ENCODE measurements around the gene GOLT1B.
"Not testable (repeated sequence)": the region's sequence is repeated elsewhere in the genome, so short reads cannot be mapped to it uniquely, and the experiment has no call there.

The GOLT1B gene, protein sequence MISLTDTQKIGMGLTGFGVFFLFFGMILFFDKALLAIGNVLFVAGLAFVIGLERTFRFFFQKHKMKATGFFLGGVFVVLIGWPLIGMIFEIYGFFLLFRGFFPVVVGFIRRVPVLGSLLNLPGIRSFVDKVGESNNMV

GRCh38 chr12:21501258-21502163 is at the start of gene GOLT1B, which contains the start of gene RECQL:
TSS of gene GOLT1B (plus strand) at chr12:21501789. CDS start at chr12:21501924, 135 bp downstream.
TSS of gene RECQL (minus strand) at chr12:21501635. CDS start at chr12:21499570, 2,065 bp downstream.
- no peaks in the 10 kb centered on the region for H3K27me3 Mint-ChIP-seq (ENCODE audit: low read depth)
- H3K36me3 Mint-ChIP-seq (ENCODE audit: low read depth) = peaks cover 31% of the 10 kb centered on the region
- peaks cover 43% of the 10 kb centered on the region for H3K4me1 Mint-ChIP-seq (ENCODE audit: low read depth)
- no peak within 1 kb of the TSS for H3K27ac Mint-ChIP-seq
- peak; percentile 92 for DNase-seq (ENCODE audit: low spot score)
- H3K4me3 Mint-ChIP-seq = no peak within 1 kb of the TSS
- H3K9me3 Mint-ChIP-seq = no peaks in the 10 kb centered on the region

DNA sequence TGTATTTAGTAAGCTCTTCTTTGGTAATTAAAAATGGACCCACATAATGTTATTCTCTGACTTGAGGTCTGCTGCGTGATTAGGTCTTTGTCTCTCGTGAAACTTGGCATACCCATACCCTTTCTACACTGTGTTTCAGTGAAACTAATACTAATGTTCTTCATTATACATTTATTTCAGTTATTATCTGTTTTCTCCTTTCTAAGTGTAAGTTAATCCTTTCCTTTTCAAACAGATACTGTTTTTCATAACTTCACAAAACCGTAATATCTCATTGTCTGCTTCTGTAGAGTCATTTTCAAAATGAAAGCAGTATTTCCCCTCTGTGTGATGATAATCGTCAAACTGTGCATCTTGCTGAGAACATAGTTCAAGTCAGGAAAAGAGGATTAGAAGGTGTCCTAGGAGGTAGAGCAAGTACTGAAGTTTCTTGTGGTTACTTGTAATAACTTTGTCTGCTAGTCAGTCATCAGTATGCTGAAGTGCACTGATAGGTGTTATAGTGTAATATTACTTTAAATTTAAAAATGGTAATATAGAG is 48.2 kb upstream of the GOLT1B start:
- peak overlapping the region; percentile 79 for H3K4me3 Mint-ChIP-seq
- H3K36me3 Mint-ChIP-seq (ENCODE audit: low read depth) = peaks cover 65% of the 10 kb centered on the region
- no peak for DNase-seq (ENCODE audit: low spot score)
- H3K4me1 Mint-ChIP-seq (ENCODE audit: low read depth) = peaks cover 57% of the 10 kb centered on the region
- no peaks in the 10 kb centered on the region for H3K27me3 Mint-ChIP-seq (ENCODE audit: low read depth)
- H3K9me3 Mint-ChIP-seq = no peaks in the 10 kb centered on the region
- H3K27ac Mint-ChIP-seq = peak overlapping the region; percentile 98

- peak; percentile 70 for DNase-seq (ENCODE audit: low spot score)
- Mint-ChIP-seq H3K27me3 (ENCODE audit: low read depth) (no peaks in the 10 kb centered on the region), H3K27ac (peak overlapping the region; percentile 98), H3K9me3 (no peaks in the 10 kb centered on the region), H3K4me1 (ENCODE audit: low read depth) (peaks cover 55% of the 10 kb centered on the region), H3K4me3 (peak overlapping the region; percentile 77), H3K36me3 (ENCODE audit: low read depth) (peaks cover 66% of the 10 kb centered on the region)
Observed at GRCh38 chr12:21456291-21456780, 45.3 kb upstream of the GOLT1B start.

GRCh38 chr12:21459474-21459873 is 42.1 kb upstream of the GOLT1B start:
- H3K9me3 Mint-ChIP-seq = no peaks in the 10 kb centered on the region
- H3K27me3 Mint-ChIP-seq (ENCODE audit: low read depth) = no peaks in the 10 kb centered on the region
- H3K4me3 Mint-ChIP-seq = no peak overlapping the region
- H3K4me1 Mint-ChIP-seq (ENCODE audit: low read depth) = peaks cover 37% of the 10 kb centered on the region
- no peak overlapping the region for H3K27ac Mint-ChIP-seq
- DNase-seq (ENCODE audit: low spot score) = no peak
- peaks cover 77% of the 10 kb centered on the region for H3K36me3 Mint-ChIP-seq (ENCODE audit: low read depth)

DNA sequence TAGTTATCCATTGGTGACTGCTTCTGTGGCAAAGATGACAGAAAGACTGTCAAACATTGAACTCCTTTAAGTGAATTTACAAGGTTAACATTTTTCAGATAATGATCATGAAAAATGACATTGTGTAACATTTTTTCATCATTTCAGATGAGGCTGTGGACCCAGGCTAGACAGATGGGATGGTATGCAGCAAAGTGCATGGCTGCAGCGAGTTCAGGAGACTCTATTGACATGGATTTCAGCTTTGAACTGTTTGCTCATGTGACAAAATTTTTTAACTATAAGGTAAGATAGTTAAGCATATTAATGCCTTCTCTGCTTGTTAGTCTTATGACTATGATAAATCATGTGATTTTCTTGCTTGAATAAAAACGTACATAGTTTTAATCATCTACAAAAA is 34.3 kb upstream of the GOLT1B start:
- H3K27me3 Mint-ChIP-seq (ENCODE audit: low read depth); H3K4me1 Mint-ChIP-seq (ENCODE audit: low read depth); H3K9me3 Mint-ChIP-seq; H3K4me3 Mint-ChIP-seq; DNase-seq (ENCODE audit: low spot score); H3K27ac Mint-ChIP-seq: not testable (repeated sequence)
- H3K36me3 Mint-ChIP-seq (ENCODE audit: low read depth) = peaks cover 62% of the 10 kb centered on the region

DNA sequence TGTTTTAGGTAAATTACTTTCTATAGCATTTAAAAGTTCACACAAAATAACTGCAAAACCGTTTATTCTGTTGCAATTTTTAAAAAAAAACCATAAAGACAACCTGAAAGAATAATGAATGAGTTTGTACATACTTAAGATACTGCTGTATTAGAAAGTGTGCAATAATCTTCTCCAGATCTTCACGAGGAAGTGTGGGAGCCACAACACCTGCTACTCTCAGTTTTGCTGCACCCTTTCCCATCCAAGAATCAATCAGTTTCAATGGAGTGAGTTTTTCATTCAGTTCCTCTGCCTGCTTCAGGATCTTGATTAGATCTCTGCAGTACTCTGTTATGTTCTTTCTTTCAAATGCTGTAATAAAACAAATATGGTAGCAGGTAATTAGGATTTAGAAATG is 30.3 kb upstream of the GOLT1B start:
- H3K9me3 Mint-ChIP-seq = no peaks in the 10 kb centered on the region
- H3K4me3 Mint-ChIP-seq = no peak overlapping the region
- no peak overlapping the region for H3K27ac Mint-ChIP-seq
- H3K36me3 Mint-ChIP-seq (ENCODE audit: low read depth) = peaks cover 57% of the 10 kb centered on the region
- DNase-seq (ENCODE audit: low spot score) = no peak
- H3K4me1 Mint-ChIP-seq (ENCODE audit: low read depth) = peaks cover 8% of the 10 kb centered on the region
- no peaks in the 10 kb centered on the region for H3K27me3 Mint-ChIP-seq (ENCODE audit: low read depth)

- peaks cover 9% of the 10 kb centered on the region for H3K4me1 Mint-ChIP-seq (ENCODE audit: low read depth)
- no peak overlapping the region for H3K27ac Mint-ChIP-seq
- H3K9me3 Mint-ChIP-seq = no peaks in the 10 kb centered on the region
- H3K36me3 Mint-ChIP-seq (ENCODE audit: low read depth) = peaks cover 58% of the 10 kb centered on the region
- DNase-seq (ENCODE audit: low spot score) = no peak
- H3K4me3 Mint-ChIP-seq = no peak overlapping the region
- H3K27me3 Mint-ChIP-seq (ENCODE audit: low read depth) = no peaks in the 10 kb centered on the region
Observed at GRCh38 chr12:21472197-21472823, 29.3 kb upstream of the GOLT1B start.

GRCh38 chr12:21475552-21475951 is 26.0 kb upstream of the GOLT1B start:
- peaks cover 45% of the 10 kb centered on the region for H3K36me3 Mint-ChIP-seq (ENCODE audit: low read depth)

DNA sequence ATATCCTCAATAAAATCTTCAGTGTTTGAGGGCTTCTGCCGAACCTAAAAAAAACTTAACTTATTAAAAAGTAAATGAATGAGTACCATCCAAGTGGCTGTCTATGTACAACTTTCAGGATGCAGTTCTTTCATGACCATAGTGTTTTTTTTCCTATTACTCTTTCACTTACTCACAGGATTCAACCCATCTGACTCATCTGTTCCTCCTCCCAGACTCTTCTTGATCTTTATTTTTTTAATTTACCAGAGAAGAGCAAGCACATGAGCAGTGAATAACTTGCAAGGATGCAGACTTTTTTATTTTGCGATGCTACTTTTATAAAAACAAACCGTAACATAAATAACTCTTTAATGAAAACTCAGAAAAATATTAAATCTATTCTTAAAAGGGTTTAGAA is 24.6 kb upstream of the GOLT1B start:
- peaks cover 38% of the 10 kb centered on the region for H3K36me3 Mint-ChIP-seq (ENCODE audit: low read depth)
- no peak overlapping the region for H3K4me3 Mint-ChIP-seq
- H3K27ac Mint-ChIP-seq = peak overlapping the region; percentile 12
- H3K27me3 Mint-ChIP-seq (ENCODE audit: low read depth) = no peaks in the 10 kb centered on the region
- DNase-seq (ENCODE audit: low spot score) = no peak
- peaks cover 10% of the 10 kb centered on the region for H3K4me1 Mint-ChIP-seq (ENCODE audit: low read depth)
- H3K9me3 Mint-ChIP-seq = no peaks in the 10 kb centered on the region

More at GRCh38 chr12:21475552-21475951, 26.0 kb upstream of the GOLT1B start:
- Mint-ChIP-seq H3K9me3 (no peaks in the 10 kb centered on the region), H3K4me3 (no peak overlapping the region), H3K27ac (no peak overlapping the region), H3K4me1 (ENCODE audit: low read depth) (peaks cover 13% of the 10 kb centered on the region), H3K27me3 (ENCODE audit: low read depth) (no peaks in the 10 kb centered on the region)
- DNase-seq (ENCODE audit: low spot score) = no peak

GRCh38 chr12:21478756-21479455 is 22.7 kb upstream of the GOLT1B start:
- Mint-ChIP-seq H3K4me1 (ENCODE audit: low read depth) (peaks cover 9% of the 10 kb centered on the region), H3K27me3 (ENCODE audit: low read depth) (no peaks in the 10 kb centered on the region), H3K36me3 (ENCODE audit: low read depth) (peaks cover 31% of the 10 kb centered on the region), H3K4me3 (no peak overlapping the region), H3K27ac (no peak overlapping the region), H3K9me3 (no peaks in the 10 kb centered on the region)
- DNase-seq (ENCODE audit: low spot score) = no peak

DNA sequence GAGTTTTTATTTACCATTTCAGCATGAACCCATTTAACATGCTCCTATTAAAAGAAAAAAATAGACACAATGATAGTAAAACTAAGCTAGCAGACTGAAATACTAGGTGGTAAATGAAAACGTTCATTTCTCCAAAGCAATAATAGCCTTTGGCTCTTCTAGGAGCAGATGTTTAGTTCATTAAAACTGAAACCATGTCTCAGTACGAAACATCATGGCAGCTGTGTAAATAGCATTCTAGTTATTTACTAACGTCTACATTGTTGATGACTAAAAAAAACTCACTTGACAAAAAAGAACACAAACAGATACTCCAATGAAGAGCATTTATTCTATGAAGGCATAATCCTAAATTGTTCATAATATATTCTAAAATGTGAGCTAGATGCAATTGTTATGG is 18.1 kb upstream of the GOLT1B start:
- no peak for DNase-seq (ENCODE audit: low spot score)
- Mint-ChIP-seq H3K4me3 (no peak overlapping the region), H3K4me1 (ENCODE audit: low read depth) (peaks cover 10% of the 10 kb centered on the region)

DNA sequence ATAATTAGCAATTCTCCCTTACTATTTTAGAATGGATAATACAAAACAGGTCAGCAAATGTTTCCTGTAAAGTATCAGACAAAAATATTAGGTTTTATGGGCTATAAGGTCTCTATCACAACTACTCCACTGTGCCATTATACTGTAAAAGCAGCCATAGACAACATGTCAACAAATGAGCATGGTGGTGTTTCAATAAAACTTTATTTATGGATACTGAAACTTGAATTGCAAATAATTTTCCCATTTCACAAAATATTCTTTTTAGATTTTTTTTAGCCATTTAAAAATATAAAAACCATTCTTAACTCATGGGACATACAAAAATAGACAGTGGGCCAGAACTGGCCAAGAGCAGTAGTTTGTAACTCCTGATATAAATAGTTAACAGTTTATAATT is 15.6 kb upstream of the GOLT1B start:
- Mint-ChIP-seq H3K27me3 (ENCODE audit: low read depth) (no peaks in the 10 kb centered on the region), H3K9me3 (no peaks in the 10 kb centered on the region), H3K36me3 (ENCODE audit: low read depth) (peaks cover 40% of the 10 kb centered on the region), H3K27ac (no peak overlapping the region), H3K4me1 (ENCODE audit: low read depth) (peaks cover 11% of the 10 kb centered on the region), H3K4me3 (no peak overlapping the region)
- DNase-seq (ENCODE audit: low spot score) = no peak

More for the DNA sequence above, 18.1 kb upstream of the GOLT1B start:
- Mint-ChIP-seq H3K27ac (no peak overlapping the region), H3K9me3 (no peaks in the 10 kb centered on the region), H3K27me3 (ENCODE audit: low read depth) (no peaks in the 10 kb centered on the region), H3K36me3 (ENCODE audit: low read depth) (peaks cover 23% of the 10 kb centered on the region)

- H3K4me3 Mint-ChIP-seq = no peak overlapping the region
- no peaks in the 10 kb centered on the region for H3K27me3 Mint-ChIP-seq (ENCODE audit: low read depth)
- H3K4me1 Mint-ChIP-seq (ENCODE audit: low read depth) = peaks cover 38% of the 10 kb centered on the region
- no peak for DNase-seq (ENCODE audit: low spot score)
- no peaks in the 10 kb centered on the region for H3K9me3 Mint-ChIP-seq
- H3K36me3 Mint-ChIP-seq (ENCODE audit: low read depth) = peaks cover 43% of the 10 kb centered on the region
- no peak overlapping the region for H3K27ac Mint-ChIP-seq
Observed at GRCh38 chr12:21499765-21500164, 1.8 kb upstream of the GOLT1B start.

All from T-helper 2 cell treated with Interferon-gamma antibody and Interleukin-4, amounts not matched to agents 5 μg/mL and 100 μg/mL, for 36 hours (primary cell).